Stimulated activated CD8-positive, alpha-beta memory T cell treated with anti-CD3 and anti-CD28 coated beads, Interleukin-7, amount 100 ng/mL, for 1 hour (primary cell): ENCODE data around the gene PKN1.

Experiments
- DNase-seq, 2 donors: peaks; one replicate each; pipeline ENCODE4 v3.0.0-alpha.2; 2020; ENCODE audit warnings: low read depth in 2 of 2

Gene PKN1

GRCh38 chr19:14514215-14514863, 81.2 kb downstream of the PKN1 start:
- no peak for DNase-seq

- DNase-seq = no peak
Measured at GRCh38 chr19:14515501-14516047, 82.5 kb downstream of the PKN1 start.

GRCh38 chr19:14516048-14516534, 83.0 kb downstream of the PKN1 start:
- DNase-seq = no peak

- no peak for DNase-seq
Measured at GRCh38 chr19:14516746-14517438, 83.8 kb downstream of the PKN1 start.

- DNase-seq = no peak
Measured at GRCh38 chr19:14517446-14517839, 84.3 kb downstream of the PKN1 start.

- DNase-seq = peak; percentile 37 to 40
Measured at GRCh38 chr19:14517840-14518505, 84.9 kb downstream of the PKN1 start, which contains the start of gene DNAJB1. DNAJB1 (minus strand) TSS chr19:14518397; CDS start chr19:14518349, 48 bp downstream.

GRCh38 chr19:14519245-14519859, 86.2 kb downstream of the PKN1 start:
- no peak for DNase-seq

GRCh38 chr19:14519860-14520407, 86.8 kb downstream of the PKN1 start:
- no peak for DNase-seq

- DNase-seq = no peak
Measured at GRCh38 chr19:14520543-14520942, 87.4 kb downstream of the PKN1 start.
